Immature natural killer cell (primary cell): Measurements from ENCODE around the gene NPPB. TPM values are rescaled to one million over a fixed set of nuclear protein-coding genes. Genes with fewer than 3 reads are reported as not detected.

Source experiments
- DNase-seq, 3 donors: peaks; one replicate each; pipeline ENCODE4 v3.0.0; 2022; ENCODE audit warnings: mixed read lengths in 1 of 3
- H3K27ac Mint-ChIP-seq, 6 donors: one replicate each; pipeline ENCODE4 v1.8.0; 2020; ENCODE audit warnings: mixed read lengths in 6 of 6, mild to moderate bottlenecking in 5 of 6, inconsistent platforms in 4 of 6, moderate library complexity in 3 of 6
- H3K27me3 Mint-ChIP-seq, 3 donors: one replicate each; pipeline ENCODE4 v1.8.0; 2020 to 2021; ENCODE audit warnings: low read depth in 3 of 3, mild to moderate bottlenecking in 3 of 3, mixed read lengths in 3 of 3, moderate library complexity in 3 of 3, inconsistent platforms in 1 of 3
- H3K36me3 Mint-ChIP-seq, 3 donors: one replicate each; pipeline ENCODE4 v1.8.0; 2020; ENCODE audit warnings: mixed read lengths in 3 of 3, inconsistent platforms in 2 of 3, mild to moderate bottlenecking in 2 of 3
- H3K4me1 Mint-ChIP-seq, 2 donors: one replicate each; pipeline ENCODE4 v1.8.0; 2020; ENCODE audit warnings: inconsistent platforms in 2 of 2, mild to moderate bottlenecking in 2 of 2, mixed read lengths in 2 of 2, moderate library complexity in 1 of 2
- H3K4me3 Mint-ChIP-seq, 5 donors: one replicate each; pipeline ENCODE4 v1.8.0; 2020; ENCODE audit warnings: mild to moderate bottlenecking in 5 of 5, mixed read lengths in 5 of 5, inconsistent platforms in 3 of 5, moderate library complexity in 3 of 5
- H3K9me3 Mint-ChIP-seq, 6 donors: one replicate each; pipeline ENCODE4 v1.8.0; 2020; ENCODE audit warnings: mild to moderate bottlenecking in 6 of 6, mixed read lengths in 6 of 6, inconsistent platforms in 4 of 6, moderate library complexity in 3 of 6
- polyA plus RNA-seq, 3 donors: library from polyadenylated mRNA; unstranded; fragments of 300-500 nt; fragmentation: Illumina TruSeq; gene quantifications; one replicate each; pipeline ENCODE4 v1.2.3, GENCODE V29; 2021

Gene NPPB
- polyA plus RNA-seq, 3 donors from 2014 or later: not detected

DNA sequence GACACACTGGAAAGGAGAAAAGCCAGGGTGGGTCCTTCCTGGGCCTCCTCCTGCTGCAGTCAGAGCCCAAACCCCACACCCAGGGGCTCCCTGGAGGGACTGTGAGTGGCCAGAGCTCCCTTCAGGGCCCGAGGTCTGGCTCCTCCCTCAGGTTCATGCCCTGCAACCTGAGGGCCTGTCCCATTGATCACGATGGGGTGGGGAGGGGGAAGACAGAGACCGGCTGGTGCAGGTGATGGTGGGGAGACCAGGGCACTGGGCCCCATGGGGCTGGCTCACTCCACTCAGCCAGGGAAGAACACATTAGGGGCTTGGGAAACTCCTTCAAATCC lies 30.1 kb upstream of the NPPB start:
- Mint-ChIP-seq H3K4me3 (no peak overlapping the region), H3K27me3 (peaks cover 0 to 3% (median 0%) of the 10 kb centered on the region in 3 donors), H3K4me1 (no peaks in the 10 kb centered on the region), H3K36me3 (no peaks in the 10 kb centered on the region), H3K9me3 (no peaks in the 10 kb centered on the region), H3K27ac (no peak overlapping the region)
- no peak for DNase-seq

DNA sequence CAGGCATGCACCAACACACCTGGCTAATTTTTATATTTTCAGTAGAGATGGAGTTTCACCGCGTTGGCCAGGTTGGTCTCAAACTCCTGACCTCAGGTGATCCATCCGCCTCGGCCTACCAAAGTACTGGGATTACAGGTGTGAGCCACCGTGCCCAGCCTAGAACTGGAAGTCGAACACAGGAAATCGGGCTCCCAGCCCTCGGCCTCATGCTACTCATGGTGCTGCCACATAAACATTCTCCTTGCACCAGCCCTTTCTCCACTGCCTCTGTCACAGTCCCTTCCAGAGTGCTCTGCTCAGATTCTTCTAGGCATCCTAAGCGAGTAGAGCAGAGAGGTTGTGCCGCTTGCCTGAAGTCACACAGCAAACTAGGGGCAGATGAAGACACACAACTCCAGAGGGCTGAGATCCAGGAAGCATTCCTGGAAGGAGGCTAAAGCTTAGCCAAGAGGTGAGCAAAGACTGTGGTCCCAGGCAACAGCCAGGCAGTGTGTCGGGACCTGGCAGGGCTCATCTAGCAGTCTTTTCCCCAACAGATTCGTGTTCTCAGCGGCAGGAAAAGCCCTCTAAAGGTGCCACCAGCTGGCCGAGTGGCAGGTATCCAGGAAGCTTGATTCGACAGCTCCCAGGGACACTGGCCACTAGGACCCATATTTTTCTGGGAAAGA lies 29.6 kb upstream of the NPPB start:
- Mint-ChIP-seq H3K4me1 (no peaks in the 10 kb centered on the region), H3K36me3 (no peaks in the 10 kb centered on the region), H3K4me3 (no peak overlapping the region), H3K27ac (no peak overlapping the region), H3K9me3 (no peaks in the 10 kb centered on the region), H3K27me3 (peaks cover 0 to 3% (median 0%) of the 10 kb centered on the region in 3 donors)
- DNase-seq: no peak

DNA sequence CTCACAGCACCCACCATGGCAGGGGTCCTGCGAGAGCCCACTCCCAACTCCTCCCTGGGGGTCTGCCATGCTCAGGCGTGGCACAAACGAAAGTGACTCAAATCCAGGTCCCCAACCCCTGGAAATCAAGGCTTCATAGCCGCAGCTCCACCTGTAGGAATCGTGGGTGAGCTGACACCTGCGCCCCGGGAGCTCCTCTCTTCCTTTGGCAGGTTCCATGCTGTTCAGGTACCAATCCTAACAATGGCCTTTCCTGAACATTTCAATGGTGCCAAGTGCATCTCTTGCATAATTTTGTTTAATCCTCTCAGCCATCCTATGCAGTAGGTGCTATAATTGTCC lies 28.9 kb upstream of the NPPB start:
- Mint-ChIP-seq H3K27ac (no peak overlapping the region), H3K27me3 (peaks cover 0 to 3% (median 1%) of the 10 kb centered on the region in 3 donors), H3K36me3 (no peaks in the 10 kb centered on the region), H3K4me1 (no peaks in the 10 kb centered on the region), H3K4me3 (no peak overlapping the region), H3K9me3 (no peaks in the 10 kb centered on the region)
- no peak for DNase-seq

DNA sequence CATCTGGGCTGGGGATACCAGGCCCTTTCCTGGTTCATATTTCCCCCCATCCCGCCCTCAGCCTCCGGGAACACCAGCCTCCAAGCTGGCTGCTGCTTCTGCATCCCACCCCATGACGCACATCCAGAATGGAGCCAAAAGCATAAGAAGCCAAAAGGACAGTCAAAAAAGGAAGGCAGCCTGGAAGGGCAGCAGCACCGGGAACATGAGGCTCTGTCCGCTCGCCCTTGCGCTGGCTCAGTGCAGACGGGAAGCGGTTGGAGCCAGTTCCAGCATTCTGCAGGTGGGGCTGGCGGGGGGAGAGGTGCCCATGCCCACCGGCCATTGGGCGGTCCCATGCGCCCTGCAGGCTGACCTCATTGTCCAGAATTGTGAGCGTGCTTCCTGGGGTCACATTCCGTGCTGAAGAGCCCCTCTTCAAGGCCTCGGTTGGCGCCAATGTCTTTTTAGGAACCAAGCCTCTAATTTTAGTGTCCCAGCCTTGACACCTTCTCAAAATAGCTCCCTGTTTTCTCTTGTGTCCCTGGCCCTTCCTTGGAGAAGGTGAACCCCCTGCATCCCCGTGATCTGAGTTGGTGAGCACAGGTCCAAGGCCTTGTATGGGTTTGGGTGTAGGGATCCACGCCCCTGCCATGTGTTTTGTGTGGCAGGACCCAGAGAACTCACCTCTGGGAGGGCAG lies 28.4 kb upstream of the NPPB start:
- no peak overlapping the region for H3K27ac Mint-ChIP-seq
- no peaks in the 10 kb centered on the region for H3K36me3 Mint-ChIP-seq
- no peaks in the 10 kb centered on the region for H3K4me1 Mint-ChIP-seq
- H3K9me3 Mint-ChIP-seq: no peaks in the 10 kb centered on the region
- no peak overlapping the region for H3K4me3 Mint-ChIP-seq
- H3K27me3 Mint-ChIP-seq: peaks cover 0 to 3% (median 1%) of the 10 kb centered on the region in 3 donors
- no peak for DNase-seq

DNA sequence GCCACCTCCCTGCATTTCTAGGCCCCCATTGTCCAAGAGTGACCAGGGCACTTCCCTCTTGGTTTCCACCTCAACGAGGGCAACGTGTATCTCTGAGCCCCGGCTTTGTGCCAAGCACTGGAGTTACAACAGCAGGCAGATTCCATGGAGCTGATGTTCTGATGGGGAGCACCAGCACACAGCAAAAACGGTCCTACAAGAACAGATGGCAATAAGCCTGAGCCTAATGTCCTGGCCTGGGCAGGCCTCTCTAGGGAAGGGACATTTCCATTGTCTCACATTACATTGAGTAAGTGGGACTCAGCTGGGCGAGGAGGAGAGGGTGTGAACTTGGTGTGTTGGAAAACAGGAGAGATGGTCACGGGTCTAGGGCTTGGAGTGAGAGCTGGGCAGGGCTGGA lies 27.2 kb upstream of the NPPB start:
- H3K9me3 Mint-ChIP-seq: no peaks in the 10 kb centered on the region
- no peaks in the 10 kb centered on the region for H3K36me3 Mint-ChIP-seq
- no peaks in the 10 kb centered on the region for H3K4me1 Mint-ChIP-seq
- H3K27ac Mint-ChIP-seq: no peak overlapping the region
- peaks cover 0 to 5% (median 1%) of the 10 kb centered on the region in 3 donors for H3K27me3 Mint-ChIP-seq
- no peak for DNase-seq
- no peak overlapping the region for H3K4me3 Mint-ChIP-seq

DNA sequence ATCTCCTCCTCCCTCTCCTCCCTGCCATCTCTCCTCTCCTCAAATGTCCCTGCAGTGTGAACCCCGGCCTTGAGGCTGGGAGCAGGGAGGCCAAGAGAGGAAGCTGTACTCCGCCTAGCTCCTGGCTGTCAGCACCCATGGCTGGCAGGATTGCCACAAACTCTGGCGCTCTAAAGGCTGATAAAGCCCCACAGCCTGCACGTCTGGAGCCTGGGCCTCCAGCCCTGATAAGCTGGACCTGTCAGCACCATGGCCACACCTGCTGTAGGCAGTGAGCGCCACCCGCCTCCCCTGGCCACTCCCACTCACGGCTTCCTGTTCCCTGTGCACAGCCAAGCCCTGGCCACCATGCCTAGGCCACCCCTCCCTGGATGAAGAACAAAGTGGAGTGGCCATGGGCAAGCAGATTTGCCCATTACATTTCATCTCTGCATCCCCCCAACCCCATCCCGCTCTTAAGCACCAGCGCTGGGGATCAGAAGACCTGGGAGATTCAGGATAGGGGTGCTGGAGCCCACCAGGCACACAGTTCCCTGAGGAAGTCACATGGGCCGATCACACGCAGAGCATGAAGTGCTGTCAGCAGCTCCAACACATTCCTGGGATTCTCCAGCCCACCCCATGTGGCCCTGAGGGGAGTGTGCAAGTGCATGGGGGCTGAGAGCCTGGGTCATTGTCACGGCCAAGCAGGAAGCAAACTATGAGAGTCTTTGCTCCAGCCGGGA lies 24.2 kb upstream of the NPPB start:
- H3K4me1 Mint-ChIP-seq: no peaks in the 10 kb centered on the region
- H3K27ac Mint-ChIP-seq: no peak overlapping the region
- H3K27me3 Mint-ChIP-seq: peaks cover 0 to 2% (median 1%) of the 10 kb centered on the region in 3 donors
- H3K9me3 Mint-ChIP-seq: no peaks in the 10 kb centered on the region
- no peaks in the 10 kb centered on the region for H3K36me3 Mint-ChIP-seq
- DNase-seq: no peak
- H3K4me3 Mint-ChIP-seq: no peak overlapping the region

DNA sequence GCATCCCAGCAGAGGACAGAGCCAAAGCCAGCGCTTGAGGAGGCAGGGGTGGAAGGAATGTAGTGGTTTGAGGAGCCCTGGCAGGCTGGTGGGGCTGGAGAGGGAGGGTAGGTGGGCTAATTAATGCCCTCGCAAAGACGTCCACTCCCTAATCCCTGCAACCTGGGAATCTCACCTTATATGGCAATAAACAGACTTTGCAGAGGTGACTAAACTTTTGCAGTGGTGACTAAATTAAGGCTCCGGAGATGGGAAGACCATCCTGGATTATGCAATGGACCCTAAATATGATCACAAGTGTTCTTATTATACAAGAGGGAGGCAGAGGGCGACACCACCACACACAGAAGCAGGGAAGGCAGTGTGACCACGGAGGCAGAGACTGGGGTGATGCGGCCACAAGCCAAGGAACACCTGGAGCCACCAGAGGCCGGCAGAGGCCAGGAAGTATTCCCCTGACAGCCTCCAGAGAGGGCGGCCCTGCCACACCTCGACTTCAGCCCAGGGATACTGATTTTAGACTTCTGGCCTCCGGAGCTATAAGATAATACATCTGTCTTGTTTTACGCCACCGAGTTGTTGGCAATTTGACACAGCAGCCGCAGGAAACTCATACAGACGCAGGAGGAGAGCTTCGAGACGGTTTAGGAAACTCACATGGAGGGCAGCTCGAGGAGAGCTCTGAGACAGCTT lies 23.1 kb upstream of the NPPB start:
- H3K9me3 Mint-ChIP-seq: no peaks in the 10 kb centered on the region
- H3K27me3 Mint-ChIP-seq: peaks cover 0 to 2% (median 1%) of the 10 kb centered on the region in 3 donors
- no peaks in the 10 kb centered on the region for H3K36me3 Mint-ChIP-seq
- no peak overlapping the region for H3K27ac Mint-ChIP-seq
- H3K4me1 Mint-ChIP-seq: no peaks in the 10 kb centered on the region
- no peak overlapping the region for H3K4me3 Mint-ChIP-seq
- DNase-seq: no peak

DNA sequence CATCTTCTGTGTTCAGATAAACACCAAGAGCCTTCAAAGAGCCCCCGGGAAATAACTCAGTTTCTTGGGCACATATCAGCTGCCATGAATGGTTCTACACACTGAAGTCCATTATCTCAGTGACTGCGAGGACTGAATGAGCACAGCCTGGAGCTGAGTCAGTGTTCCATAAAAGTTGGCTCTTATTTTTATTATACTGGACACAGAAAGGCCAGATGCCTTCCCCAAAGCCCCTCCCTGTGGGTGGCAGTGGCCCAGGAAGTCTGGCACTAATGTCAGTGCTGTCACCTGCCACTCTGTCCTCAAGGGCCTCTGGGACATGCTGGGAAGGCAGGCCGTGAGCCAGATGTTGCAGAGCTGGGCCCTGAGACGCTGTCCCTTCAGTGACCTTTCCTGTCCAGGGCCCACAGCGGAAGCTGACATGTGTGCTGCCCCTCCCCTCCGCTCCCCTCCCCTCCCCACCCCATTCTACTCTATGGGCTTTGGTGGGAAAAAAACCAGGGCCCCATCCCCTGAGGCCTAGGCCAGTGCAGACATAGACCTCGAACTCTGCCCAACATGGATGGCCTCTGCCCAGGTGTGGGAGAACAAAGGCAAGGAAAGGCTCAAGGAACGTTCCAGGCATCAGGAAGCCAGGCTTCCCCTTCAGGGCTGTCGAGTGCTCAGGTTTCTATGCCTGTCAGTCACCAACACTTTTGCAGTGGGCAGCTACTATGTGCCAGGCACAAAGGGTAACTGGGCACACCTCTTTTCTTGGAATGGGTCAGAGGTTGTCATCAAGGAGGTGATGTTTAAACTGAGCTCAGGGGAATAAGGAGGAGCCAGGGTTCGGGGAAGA lies 22.4 kb upstream of the NPPB start:
- Mint-ChIP-seq H3K27ac (no peak overlapping the region), H3K4me1 (no peaks in the 10 kb centered on the region), H3K36me3 (no peaks in the 10 kb centered on the region), H3K9me3 (no peaks in the 10 kb centered on the region), H3K27me3 (peaks cover 0 to 5% (median 1%) of the 10 kb centered on the region in 3 donors), H3K4me3 (no peak overlapping the region)
- DNase-seq: no peak

DNA sequence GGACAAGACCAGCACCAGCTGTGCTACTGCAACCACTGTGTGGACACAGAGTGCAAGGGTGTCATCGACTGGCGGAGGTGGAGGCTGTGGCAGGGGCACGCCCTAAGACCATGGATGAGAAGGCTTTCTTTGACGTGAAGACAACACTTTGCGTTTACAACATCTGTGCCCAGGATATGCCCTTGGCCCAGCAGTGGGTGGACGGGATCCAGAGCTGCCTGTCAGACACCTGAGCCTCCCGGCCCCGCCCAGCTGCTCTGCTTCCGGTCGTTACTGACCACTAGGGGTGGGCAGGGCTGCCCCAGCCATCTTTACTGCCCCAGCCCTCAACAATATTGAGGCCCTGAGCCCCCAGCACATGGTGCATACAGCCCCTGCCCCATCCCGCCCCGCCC lies 21.4 kb upstream of the NPPB start:
- H3K4me3 Mint-ChIP-seq: no peak overlapping the region
- no peak for DNase-seq
- H3K27me3 Mint-ChIP-seq: peaks cover 0 to 5% (median 1%) of the 10 kb centered on the region in 3 donors
- H3K36me3 Mint-ChIP-seq: no peaks in the 10 kb centered on the region
- no peaks in the 10 kb centered on the region for H3K4me1 Mint-ChIP-seq
- H3K27ac Mint-ChIP-seq: no peak overlapping the region
- no peaks in the 10 kb centered on the region for H3K9me3 Mint-ChIP-seq

DNA sequence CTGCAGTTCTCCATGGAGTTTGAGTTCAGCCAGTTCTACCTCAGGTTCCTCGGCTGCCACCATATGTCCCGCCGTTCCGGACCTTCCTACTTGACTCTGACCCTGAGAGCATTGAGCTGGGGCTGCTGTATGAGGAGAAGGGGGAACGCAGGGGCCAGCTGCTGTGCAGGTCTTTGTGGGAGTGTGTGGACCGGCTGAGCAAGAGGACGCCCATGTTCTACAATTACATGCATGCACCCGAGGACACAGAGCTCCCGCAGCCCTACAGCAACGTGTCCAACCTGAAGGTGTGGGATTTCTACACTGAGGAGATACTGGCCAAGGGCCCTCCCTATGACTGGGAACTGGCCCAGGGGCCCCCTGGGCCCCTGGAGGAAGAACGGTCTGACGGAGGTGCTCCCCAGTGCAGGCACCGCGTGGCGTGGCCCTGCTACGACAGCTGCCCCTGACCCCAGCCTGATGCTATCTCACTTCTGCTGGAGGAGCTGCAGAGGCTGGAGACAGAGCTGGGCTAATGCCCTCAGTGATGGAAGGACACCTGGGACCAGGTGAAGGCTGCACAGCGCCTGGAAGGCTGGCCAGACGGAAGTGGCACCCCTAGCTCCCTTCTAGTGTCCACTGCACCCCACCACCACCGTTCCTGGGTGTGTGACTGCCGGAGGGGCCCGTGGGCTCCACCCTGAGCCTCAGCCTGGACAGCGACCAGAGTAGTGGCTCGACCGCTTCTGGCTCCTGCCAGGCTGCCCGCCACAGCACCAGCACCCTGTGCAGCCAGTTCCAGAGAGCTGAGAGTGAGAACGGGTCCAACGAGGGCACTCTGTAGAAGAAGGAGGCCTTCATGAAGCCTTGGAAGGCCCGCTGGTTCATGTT lies 20.8 kb upstream of the NPPB start:
- Mint-ChIP-seq H3K4me1 (no peaks in the 10 kb centered on the region), H3K27me3 (peaks cover 0 to 5% (median 1%) of the 10 kb centered on the region in 3 donors), H3K36me3 (no peaks in the 10 kb centered on the region), H3K9me3 (no peaks in the 10 kb centered on the region), H3K4me3 (no peak overlapping the region), H3K27ac (no peak overlapping the region)
- no peak for DNase-seq

DNA sequence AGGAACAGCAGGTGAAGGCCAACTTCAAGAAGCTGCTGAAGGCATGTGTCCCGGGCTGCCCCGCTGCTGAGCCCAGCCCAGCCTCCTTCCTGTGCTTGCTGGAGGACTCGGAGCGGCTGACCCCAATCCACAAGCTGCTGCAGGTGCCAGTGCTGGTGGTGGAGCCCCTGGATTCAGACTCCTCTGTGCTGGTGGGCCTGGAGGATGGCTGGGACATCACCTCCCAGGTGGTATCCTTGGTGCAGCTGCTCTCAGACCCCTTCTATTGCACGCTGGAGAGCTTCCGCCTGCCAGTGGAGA lies 20.1 kb upstream of the NPPB start:
- H3K4me1 Mint-ChIP-seq: no peaks in the 10 kb centered on the region
- no peak for DNase-seq
- H3K9me3 Mint-ChIP-seq: no peaks in the 10 kb centered on the region
- no peaks in the 10 kb centered on the region for H3K36me3 Mint-ChIP-seq
- H3K27me3 Mint-ChIP-seq: peaks cover 0 to 5% (median 1%) of the 10 kb centered on the region in 3 donors
- H3K4me3 Mint-ChIP-seq: no peak overlapping the region
- H3K27ac Mint-ChIP-seq: no peak overlapping the region

DNA sequence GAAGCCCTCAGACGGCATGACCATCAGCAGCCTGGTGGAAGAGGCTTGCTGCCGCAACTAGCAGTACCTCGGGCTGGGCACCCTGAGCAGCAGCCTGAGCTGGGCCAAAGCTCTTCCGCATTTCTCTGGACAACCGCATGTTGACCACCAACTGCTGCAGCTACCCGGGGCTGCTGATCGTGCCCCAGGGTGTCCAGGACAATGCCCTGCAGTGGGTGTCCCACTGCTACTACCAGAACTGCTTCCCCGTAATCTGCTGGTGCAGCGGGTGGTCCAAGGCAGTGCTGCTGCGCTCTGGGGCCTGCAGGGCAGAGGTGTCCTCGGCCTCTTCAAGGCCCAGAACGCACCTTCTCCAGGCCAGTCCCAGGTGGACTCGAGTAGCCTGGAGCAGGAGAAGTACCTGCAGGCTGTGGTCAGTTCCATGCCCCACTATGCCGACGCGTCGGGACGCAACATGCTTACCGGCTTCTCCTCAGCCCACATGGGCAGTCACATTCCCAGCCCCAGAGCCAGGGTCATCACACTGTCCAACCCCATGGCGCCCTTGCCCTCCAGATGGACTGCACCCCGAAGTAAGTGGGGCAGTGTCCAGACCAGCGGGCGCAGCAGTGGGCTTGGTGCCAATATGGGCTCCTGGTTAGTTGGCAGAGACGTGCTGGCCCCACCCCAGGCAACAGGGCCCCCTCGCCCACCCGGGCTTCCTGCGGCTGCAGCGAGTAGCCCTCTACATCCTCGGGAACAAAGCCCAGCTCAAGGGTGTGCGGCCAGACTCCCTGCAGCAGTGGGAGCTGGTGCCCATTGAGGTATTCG lies 19.5 kb upstream of the NPPB start:
- Mint-ChIP-seq H3K4me3 (no peak overlapping the region), H3K27me3 (peaks cover 0 to 5% (median 3%) of the 10 kb centered on the region in 3 donors), H3K4me1 (no peaks in the 10 kb centered on the region), H3K36me3 (no peaks in the 10 kb centered on the region), H3K9me3 (no peaks in the 10 kb centered on the region), H3K27ac (no peak overlapping the region)
- DNase-seq: no peak
